Endometrial microvascular endothelial cells (primary cell): Measurements from ENCODE around the gene DOCK6. TPM values are rescaled to one million over a fixed set of nuclear protein-coding genes. Genes with fewer than 3 reads are reported as not detected.

Experiments
- in situ Hi-C: cut with HindIII; loops from 2 replicates; pipeline ENCODE4 v1.10.0; 2017; ENCODE audit warnings: low sequenced_read_pairs, low pct_unique_long_range_greater_than_20kb; ENCODE audit errors: inconsistent ontology term
- total RNA-seq: library from RNA; depleted of rRNA; stranded (reverse); fragments of >200 nt; gene quantifications from one replicate; pipeline ENCODE4 v1.2.3, GENCODE V29; 2015; ENCODE audit errors: inconsistent ontology term

Gene DOCK6
- total RNA-seq, 1 donor from 2014 or later, result 78.6 TPM

GRCh38 chr19:11278670-11279069 is 16.3 kb upstream of the DOCK6 start:
- in situ Hi-C loops, result no loop called here

GRCh38 chr19:11274533-11275086 is 12.3 kb upstream of the DOCK6 start:
- in situ Hi-C loops, result no loop called here

- in situ Hi-C loops, result no loop called here
Measured at GRCh38 chr19:11273989-11274388, 11.7 kb upstream of the DOCK6 start.

- in situ Hi-C loops, result no loop called here
Measured at GRCh38 chr19:11273296-11273695, 11.0 kb upstream of the DOCK6 start.

GRCh38 chr19:11269408-11269807 is 7.1 kb upstream of the DOCK6 start:
- in situ Hi-C loops, result no loop called here

- in situ Hi-C loops, result no loop called here
Measured at GRCh38 chr19:11268783-11269267, 6.5 kb upstream of the DOCK6 start.

GRCh38 chr19:11267316-11268085 is 5.2 kb upstream of the DOCK6 start:
- in situ Hi-C loops, result no loop called here

GRCh38 chr19:11265785-11266236 is 3.5 kb upstream of the DOCK6 start:
- in situ Hi-C loops, result no loop called here

- in situ Hi-C loops, result no loop called here
Measured at GRCh38 chr19:11265177-11265784, 3.0 kb upstream of the DOCK6 start.

- in situ Hi-C loops, result no loop called here
Measured at GRCh38 chr19:11264452-11265176, 2.3 kb upstream of the DOCK6 start.

GRCh38 chr19:11263726-11264125 is 1.4 kb upstream of the DOCK6 start:
- in situ Hi-C loops, result no loop called here

- in situ Hi-C loops, result no loop called here
Measured at GRCh38 chr19:11261431-11261970, 823 bp downstream of the DOCK6 start.

- in situ Hi-C loops, result no loop called here
Measured at GRCh38 chr19:11260996-11261395, 1.3 kb downstream of the DOCK6 start.

- in situ Hi-C loops, result no loop called here
Measured at GRCh38 chr19:11257846-11258380, 4.4 kb downstream of the DOCK6 start.

- in situ Hi-C loops, result no loop called here
Measured at GRCh38 chr19:11256189-11256588, 6.1 kb downstream of the DOCK6 start.

GRCh38 chr19:11254666-11255065 is 7.7 kb downstream of the DOCK6 start:
- in situ Hi-C loops, result no loop called here

GRCh38 chr19:11252665-11253355 is 9.5 kb downstream of the DOCK6 start:
- in situ Hi-C loops, result no loop called here

GRCh38 chr19:11251650-11252314 is 10.5 kb downstream of the DOCK6 start:
- in situ Hi-C loops, result no loop called here
